Vagina (tissue), 2 donors: ENCODE measurements around the gene PPM1E.

Source experiments
- POLR2AphosphoS5 ChIP-seq, 2 donors: sonication (generic); formaldehyde crosslinking; IDR thresholded peaks; one replicate each; pipeline ENCODE4 v1.9.0; 2017; ENCODE audit warnings: antibody characterized with exemption in 2 of 2, mild to moderate bottlenecking in 2 of 2, low read depth in 1 of 2; ENCODE audit not compliant: insufficient read depth in 1 of 2
- TF ChIP-seq, protein P1 (sequence below), 3 experiments: fragments of 450-650 bp in 2 of 3; fragments of 200-600 bp in 1 of 3; sonication (generic) in 1 of 3; IDR thresholded peaks; one replicate each; pipeline ENCODE4 v1.5.1; 2017 to 2019; ENCODE audit warnings: antibody characterized with exemption in 3 of 3, mild to moderate bottlenecking in 2 of 3, moderate library complexity in 2 of 3

DNA sequence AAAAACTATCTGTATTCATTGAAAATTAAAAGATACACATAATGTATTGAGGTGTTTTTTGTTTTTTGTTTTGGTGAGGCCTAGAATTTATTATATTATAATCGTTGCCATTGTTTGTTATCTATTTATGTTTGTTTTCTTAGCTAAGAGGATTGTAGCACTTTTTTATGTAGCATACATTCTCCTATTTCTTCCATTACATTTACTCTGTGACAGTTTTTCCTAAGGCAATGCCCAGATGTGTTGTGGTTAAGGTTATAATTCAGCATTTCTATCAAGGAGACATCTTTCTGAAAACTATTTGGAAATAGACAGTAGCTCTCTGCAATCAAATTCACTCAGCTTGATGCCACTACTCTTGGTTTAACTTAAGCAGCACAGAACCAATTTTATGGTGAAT is 161.6 kb downstream of the PPM1E start:
- TF ChIP-seq, protein P1, sequence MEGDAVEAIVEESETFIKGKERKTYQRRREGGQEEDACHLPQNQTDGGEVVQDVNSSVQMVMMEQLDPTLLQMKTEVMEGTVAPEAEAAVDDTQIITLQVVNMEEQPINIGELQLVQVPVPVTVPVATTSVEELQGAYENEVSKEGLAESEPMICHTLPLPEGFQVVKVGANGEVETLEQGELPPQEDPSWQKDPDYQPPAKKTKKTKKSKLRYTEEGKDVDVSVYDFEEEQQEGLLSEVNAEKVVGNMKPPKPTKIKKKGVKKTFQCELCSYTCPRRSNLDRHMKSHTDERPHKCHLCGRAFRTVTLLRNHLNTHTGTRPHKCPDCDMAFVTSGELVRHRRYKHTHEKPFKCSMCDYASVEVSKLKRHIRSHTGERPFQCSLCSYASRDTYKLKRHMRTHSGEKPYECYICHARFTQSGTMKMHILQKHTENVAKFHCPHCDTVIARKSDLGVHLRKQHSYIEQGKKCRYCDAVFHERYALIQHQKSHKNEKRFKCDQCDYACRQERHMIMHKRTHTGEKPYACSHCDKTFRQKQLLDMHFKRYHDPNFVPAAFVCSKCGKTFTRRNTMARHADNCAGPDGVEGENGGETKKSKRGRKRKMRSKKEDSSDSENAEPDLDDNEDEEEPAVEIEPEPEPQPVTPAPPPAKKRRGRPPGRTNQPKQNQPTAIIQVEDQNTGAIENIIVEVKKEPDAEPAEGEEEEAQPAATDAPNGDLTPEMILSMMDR (IDR thresholded peaks at IDR 0.05), result no peak
- no peak for TF ChIP-seq POLR2AphosphoS5 (IDR thresholded peaks at IDR 0.05; ENCODE audit: insufficient read depth in 1 of 2, low read depth in 1 of 2)
